HCT116 (cell line): ENCODE data around the gene PIK3R6.

Experiments
- EZH2 ChIP-seq: fragments of 200-600 bp; sonication (generic); IDR thresholded peaks from 2 replicates; pipeline ENCODE4 v1.6.1; 2017; ENCODE audit warnings: antibody characterized with exemption, mixed run types
- FOSL1 ChIP-seq: IDR thresholded peaks from 2 replicates; pipeline ENCODE4 v1.6.1; 2012; ENCODE audit warnings: low read depth
- POLR2A ChIP-seq: IDR thresholded peaks from 2 replicates; pipeline ENCODE4 v1.7.0; 2011; ENCODE audit warnings: borderline replicate concordance; ENCODE audit not compliant: insufficient read depth, insufficient read length; ENCODE audit errors: extremely low read depth
- SRF ChIP-seq: IDR thresholded peaks from 2 replicates; pipeline ENCODE4 v1.6.1; 2012; ENCODE audit warnings: low read depth
- YY1 ChIP-seq: IDR thresholded peaks from 2 replicates; pipeline ENCODE4 v1.6.1; 2011; ENCODE audit warnings: low read length, low read depth, moderate library complexity, mild to moderate bottlenecking; ENCODE audit not compliant: insufficient replicate concordance; ENCODE audit errors: extremely low read depth
- ZNF274 ChIP-seq: fragments of 200-500 bp; sonication (Bioruptor generic); IDR thresholded peaks from 2 replicates; pipeline ENCODE4 v1.6.1; 2014; ENCODE audit warnings: mild to moderate bottlenecking, low read depth, low read length, inconsistent platforms
- TF ChIP-seq, protein P1 (sequence below), 3 experiments: fragments of 200-600 bp in 1 of 3; sonication (generic) in 1 of 3; IDR thresholded peaks in 2 of 3; conservative IDR thresholded peaks in 1 of 3; 2 replicates each; pipeline ENCODE4 v1.5.1; 2012 to 2017; ENCODE audit warnings: low read depth in 2 of 3, low read length in 2 of 3, antibody characterized with exemption in 1 of 3, borderline replicate concordance in 1 of 3, control low read depth in 1 of 3, mild to moderate bottlenecking in 1 of 3, mixed read lengths in 1 of 3, mixed run types in 1 of 3, moderate library complexity in 1 of 3; ENCODE audit not compliant: insufficient read depth in 1 of 3
- TF ChIP-seq, protein P2 (sequence below): IDR thresholded peaks from 2 replicates; pipeline ENCODE4 v1.6.1; 2012
- TF ChIP-seq, protein P3 (sequence below): IDR thresholded peaks from 2 replicates; pipeline ENCODE4 v1.6.1; 2012; ENCODE audit warnings: low read depth

DNA sequence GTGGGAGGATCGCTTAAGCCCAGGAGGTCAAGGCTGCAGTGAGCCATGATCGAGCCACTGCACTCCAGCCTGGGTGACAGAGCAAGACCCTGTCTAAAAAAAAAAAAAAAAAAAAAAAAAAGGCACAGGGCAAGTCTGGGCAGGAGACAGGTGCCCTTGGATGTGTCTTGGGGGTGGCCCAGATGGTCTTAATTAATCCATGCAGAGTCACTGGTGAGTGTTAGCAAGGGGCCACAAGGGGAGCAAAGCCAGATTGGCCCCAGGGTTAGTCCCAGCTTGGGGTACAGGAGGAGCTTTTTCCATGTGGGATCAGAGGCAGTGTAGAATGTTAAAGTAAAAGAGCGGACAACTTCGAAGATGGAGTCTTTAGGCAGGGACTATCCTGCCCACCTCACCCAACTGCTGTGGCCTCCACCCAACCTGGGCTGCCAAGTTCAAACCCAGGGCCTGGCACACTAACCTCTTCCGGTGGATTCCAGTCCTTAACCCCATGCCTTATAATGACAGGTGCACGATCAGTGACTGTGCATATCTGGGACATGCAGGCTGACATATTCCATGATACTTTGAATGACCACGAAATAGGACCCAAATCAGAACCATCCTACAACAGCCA is 36.1 kb downstream of the PIK3R6 start:
- TF ChIP-seq, protein P1, sequence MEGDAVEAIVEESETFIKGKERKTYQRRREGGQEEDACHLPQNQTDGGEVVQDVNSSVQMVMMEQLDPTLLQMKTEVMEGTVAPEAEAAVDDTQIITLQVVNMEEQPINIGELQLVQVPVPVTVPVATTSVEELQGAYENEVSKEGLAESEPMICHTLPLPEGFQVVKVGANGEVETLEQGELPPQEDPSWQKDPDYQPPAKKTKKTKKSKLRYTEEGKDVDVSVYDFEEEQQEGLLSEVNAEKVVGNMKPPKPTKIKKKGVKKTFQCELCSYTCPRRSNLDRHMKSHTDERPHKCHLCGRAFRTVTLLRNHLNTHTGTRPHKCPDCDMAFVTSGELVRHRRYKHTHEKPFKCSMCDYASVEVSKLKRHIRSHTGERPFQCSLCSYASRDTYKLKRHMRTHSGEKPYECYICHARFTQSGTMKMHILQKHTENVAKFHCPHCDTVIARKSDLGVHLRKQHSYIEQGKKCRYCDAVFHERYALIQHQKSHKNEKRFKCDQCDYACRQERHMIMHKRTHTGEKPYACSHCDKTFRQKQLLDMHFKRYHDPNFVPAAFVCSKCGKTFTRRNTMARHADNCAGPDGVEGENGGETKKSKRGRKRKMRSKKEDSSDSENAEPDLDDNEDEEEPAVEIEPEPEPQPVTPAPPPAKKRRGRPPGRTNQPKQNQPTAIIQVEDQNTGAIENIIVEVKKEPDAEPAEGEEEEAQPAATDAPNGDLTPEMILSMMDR (IDR thresholded peaks at IDR 0.05 in 2 of 3, conservative IDR thresholded peaks at IDR 0.05 in 1 of 3; ENCODE audit: borderline replicate concordance in 1 of 3, insufficient read depth in 1 of 3, low read depth in 2 of 3, low read length in 2 of 3): no peak
- TF ChIP-seq SRF: no peak
- TF ChIP-seq ZNF274: no peak
- no peak for TF ChIP-seq EZH2
- TF ChIP-seq, protein P2, sequence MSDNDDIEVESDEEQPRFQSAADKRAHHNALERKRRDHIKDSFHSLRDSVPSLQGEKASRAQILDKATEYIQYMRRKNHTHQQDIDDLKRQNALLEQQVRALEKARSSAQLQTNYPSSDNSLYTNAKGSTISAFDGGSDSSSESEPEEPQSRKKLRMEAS: no peak
- TF ChIP-seq POLR2A: no peak
- TF ChIP-seq, protein P3, sequence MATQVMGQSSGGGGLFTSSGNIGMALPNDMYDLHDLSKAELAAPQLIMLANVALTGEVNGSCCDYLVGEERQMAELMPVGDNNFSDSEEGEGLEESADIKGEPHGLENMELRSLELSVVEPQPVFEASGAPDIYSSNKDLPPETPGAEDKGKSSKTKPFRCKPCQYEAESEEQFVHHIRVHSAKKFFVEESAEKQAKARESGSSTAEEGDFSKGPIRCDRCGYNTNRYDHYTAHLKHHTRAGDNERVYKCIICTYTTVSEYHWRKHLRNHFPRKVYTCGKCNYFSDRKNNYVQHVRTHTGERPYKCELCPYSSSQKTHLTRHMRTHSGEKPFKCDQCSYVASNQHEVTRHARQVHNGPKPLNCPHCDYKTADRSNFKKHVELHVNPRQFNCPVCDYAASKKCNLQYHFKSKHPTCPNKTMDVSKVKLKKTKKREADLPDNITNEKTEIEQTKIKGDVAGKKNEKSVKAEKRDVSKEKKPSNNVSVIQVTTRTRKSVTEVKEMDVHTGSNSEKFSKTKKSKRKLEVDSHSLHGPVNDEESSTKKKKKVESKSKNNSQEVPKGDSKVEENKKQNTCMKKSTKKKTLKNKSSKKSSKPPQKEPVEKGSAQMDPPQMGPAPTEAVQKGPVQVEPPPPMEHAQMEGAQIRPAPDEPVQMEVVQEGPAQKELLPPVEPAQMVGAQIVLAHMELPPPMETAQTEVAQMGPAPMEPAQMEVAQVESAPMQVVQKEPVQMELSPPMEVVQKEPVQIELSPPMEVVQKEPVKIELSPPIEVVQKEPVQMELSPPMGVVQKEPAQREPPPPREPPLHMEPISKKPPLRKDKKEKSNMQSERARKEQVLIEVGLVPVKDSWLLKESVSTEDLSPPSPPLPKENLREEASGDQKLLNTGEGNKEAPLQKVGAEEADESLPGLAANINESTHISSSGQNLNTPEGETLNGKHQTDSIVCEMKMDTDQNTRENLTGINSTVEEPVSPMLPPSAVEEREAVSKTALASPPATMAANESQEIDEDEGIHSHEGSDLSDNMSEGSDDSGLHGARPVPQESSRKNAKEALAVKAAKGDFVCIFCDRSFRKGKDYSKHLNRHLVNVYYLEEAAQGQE: no peak
- TF ChIP-seq YY1: no peak
- TF ChIP-seq FOSL1: no peak
